Neutrophil (primary cell): ENCODE measurements around the gene HAUS5.
"Not testable (repeated sequence)": the region's sequence is repeated elsewhere in the genome, so short reads cannot be mapped to it uniquely, and the experiment has no call there.

Source experiments
- H3K27ac ChIP-seq: fragments of 200-600 bp; sonication (generic); 2 replicates; pipeline ENCODE4 v1.5.1; 2016; ENCODE audit warnings: mild to moderate bottlenecking, moderate library complexity
- H3K27me3 ChIP-seq: fragments of 200-600 bp; sonication (generic); 2 replicates; pipeline ENCODE4 v1.6.0; 2016; ENCODE audit warnings: mild to moderate bottlenecking
- H3K36me3 ChIP-seq: fragments of 200-600 bp; sonication (generic); 2 replicates; pipeline ENCODE4 v1.5.1; 2017
- H3K4me1 ChIP-seq, 2 experiments: fragments of 200-600 bp in 1 of 2; sonication (generic) in 1 of 2; 1 replicate in 1 of 2; 2 replicates in 1 of 2; pipeline versions ENCODE4 v1.5.1 to v1.6.1; 2013 to 2016; ENCODE audit warnings: low read depth in 1 of 2, low read length in 1 of 2, mild to moderate bottlenecking in 1 of 2, moderate library complexity in 1 of 2; ENCODE audit not compliant: control insufficient read depth in 1 of 2, insufficient read depth in 1 of 2
- H3K4me3 ChIP-seq, 2 experiments: fragments of 200-600 bp in 1 of 2; sonication (generic) in 1 of 2; 1 replicate in 1 of 2; 2 replicates in 1 of 2; pipeline ENCODE4 v1.5.1; 2013 to 2016; ENCODE audit warnings: low read depth in 1 of 2, low read length in 1 of 2, mild to moderate bottlenecking in 1 of 2, moderate library complexity in 1 of 2
- H3K9me3 ChIP-seq: fragments of 200-600 bp; sonication (generic); 2 replicates; pipeline ENCODE4 v1.5.1; 2016
- CTCF ChIP-seq: fragments of 200-600 bp; sonication (generic); IDR thresholded peaks from 2 replicates; pipeline ENCODE4 v1.5.1; 2016; ENCODE audit warnings: antibody characterized with exemption

Gene HAUS5

GRCh38 chr19:35585848-35586247 is 26.7 kb upstream of the HAUS5 start, which contains the start of gene PMIS2:
Gene PMIS2, plus strand, starts transcription at chr19:35586173. Its CDS starts 87 bp downstream, at chr19:35586260.
- TF ChIP-seq CTCF = no peak
- no peaks in the 10 kb centered on the region for H3K9me3 ChIP-seq
- H3K4me3 ChIP-seq = no peak within 1 kb of the TSS
- no peaks in the 10 kb centered on the region for H3K36me3 ChIP-seq
- no peaks in the 10 kb centered on the region for H3K4me1 ChIP-seq
- no peak within 1 kb of the TSS for H3K27ac ChIP-seq
- peaks cover 33% of the 10 kb centered on the region for H3K27me3 ChIP-seq

GRCh38 chr19:35587321-35587720 is 25.2 kb upstream of the HAUS5 start:
- TF ChIP-seq CTCF = no peak
- Histone ChIP-seq H3K27me3 (peaks cover 37% of the 10 kb centered on the region), H3K9me3 (no peaks in the 10 kb centered on the region), H3K36me3 (no peaks in the 10 kb centered on the region), H3K27ac (no peak overlapping the region), H3K4me1 (no peaks in the 10 kb centered on the region), H3K4me3 (no peak overlapping the region)

- TF ChIP-seq CTCF = no peak
- Histone ChIP-seq H3K36me3 (no peaks in the 10 kb centered on the region), H3K9me3 (no peaks in the 10 kb centered on the region), H3K27ac (no peak overlapping the region), H3K4me1 (no peaks in the 10 kb centered on the region), H3K27me3 (peaks cover 7% of the 10 kb centered on the region), H3K4me3 (no peak overlapping the region)
These were observed 21.7 kb upstream of the HAUS5 start for GRCh38 chr19:35590875-35591274.

DNA sequence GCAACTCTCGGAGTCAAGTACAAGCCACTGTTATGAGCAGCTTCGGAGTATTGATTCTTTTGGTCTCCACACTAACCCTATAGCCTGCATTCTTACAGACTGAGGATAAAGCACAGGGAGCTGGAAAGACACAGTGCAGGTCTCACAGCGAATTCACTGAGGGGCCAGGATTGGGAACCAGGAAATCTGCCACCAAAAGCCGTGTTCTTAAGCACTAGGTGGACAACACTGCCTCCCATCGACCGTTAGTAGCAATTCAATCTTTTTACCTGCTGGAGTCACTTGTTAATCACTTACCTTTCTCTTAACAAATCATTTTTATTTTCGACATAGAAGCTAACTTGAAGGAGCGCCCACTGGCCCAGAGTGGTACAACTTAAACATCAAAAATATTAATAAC is 20.3 kb upstream of the HAUS5 start:
- H3K36me3 ChIP-seq = no peaks in the 10 kb centered on the region
- H3K27me3 ChIP-seq = peaks cover 3% of the 10 kb centered on the region
- H3K4me1 ChIP-seq = no peaks in the 10 kb centered on the region
- TF ChIP-seq CTCF = no peak
- no peak overlapping the region for H3K27ac ChIP-seq
- no peaks in the 10 kb centered on the region for H3K9me3 ChIP-seq
- H3K4me3 ChIP-seq = no peak overlapping the region

DNA sequence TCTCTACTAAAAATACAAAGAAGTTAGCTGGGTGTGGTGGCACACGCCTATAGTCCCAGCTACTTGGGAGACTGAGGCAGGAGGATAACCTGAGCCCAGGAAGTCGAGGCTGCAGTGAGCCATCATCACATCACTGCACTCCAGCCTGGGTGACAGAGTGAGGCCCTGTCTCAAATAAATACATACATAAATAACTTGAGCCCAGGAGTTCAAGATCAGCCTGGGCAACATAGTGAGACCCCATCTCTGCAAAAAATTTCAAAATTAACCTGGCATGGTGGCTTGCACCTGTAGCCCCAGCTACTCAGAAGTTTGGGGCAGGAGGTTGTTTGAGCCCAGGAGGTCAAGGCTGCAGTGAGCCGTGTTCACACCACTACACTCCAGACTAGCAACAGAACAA is 17.5 kb upstream of the HAUS5 start:
- peaks cover 19% of the 10 kb centered on the region for H3K27me3 ChIP-seq
- not testable (repeated sequence) for H3K4me3 ChIP-seq, H3K36me3 ChIP-seq, H3K4me1 ChIP-seq, H3K27ac ChIP-seq, H3K9me3 ChIP-seq

- H3K27me3 ChIP-seq = peaks cover 19% of the 10 kb centered on the region
- H3K4me1 ChIP-seq = no peaks in the 10 kb centered on the region
- H3K36me3 ChIP-seq = no peaks in the 10 kb centered on the region
- no peak overlapping the region for H3K4me3 ChIP-seq
- H3K27ac ChIP-seq = no peak overlapping the region
- TF ChIP-seq CTCF = no peak
- H3K9me3 ChIP-seq = no peaks in the 10 kb centered on the region
These were observed 16.6 kb upstream of the HAUS5 start for GRCh38 chr19:35595928-35596327.
